Neural progenitor cell (in vitro differentiated cells): ENCODE data around the gene PTOV1. TPM values are rescaled to one million over a fixed set of nuclear protein-coding genes. Genes with fewer than 3 reads are reported as not detected.

Experiments
- DNase-seq: peaks from one replicate; pipeline ENCODE4 v3.0.0-alpha.2; 2016; ENCODE audit warnings: low spot score
- H2AFZ ChIP-seq: fragments of 200-600 bp; sonication (generic); replicated peaks from 2 replicates; pipeline ENCODE4 v1.6.1; 2016; ENCODE audit warnings: antibody characterized with exemption
- H3F3A ChIP-seq: fragments of 200-600 bp; sonication (generic); 2 replicates; pipeline ENCODE4 v1.6.1; 2016; ENCODE audit warnings: antibody characterized with exemption, low read depth
- H3K27ac ChIP-seq: fragments of 200-600 bp; sonication (generic); 2 replicates; pipeline ENCODE4 v1.5.1; 2016; ENCODE audit warnings: mild to moderate bottlenecking
- H3K27me3 ChIP-seq: fragments of 200-600 bp; sonication (generic); 2 replicates; pipeline ENCODE4 v1.6.1; 2016; ENCODE audit warnings: mild to moderate bottlenecking, moderate library complexity
- H3K36me3 ChIP-seq: fragments of 200-600 bp; sonication (generic); 2 replicates; pipeline ENCODE4 v1.5.1; 2016
- H3K4me1 ChIP-seq: fragments of 200-600 bp; sonication (generic); 2 replicates; pipeline ENCODE4 v1.6.1; 2016; ENCODE audit warnings: mixed run types
- H3K4me2 ChIP-seq: fragments of 200-600 bp; sonication (generic); 2 replicates; pipeline ENCODE4 v1.6.1; 2016
- H3K4me3 ChIP-seq: fragments of 200-600 bp; sonication (generic); 2 replicates; pipeline ENCODE4 v1.5.1; 2016
- H3K79me2 ChIP-seq: fragments of 200-600 bp; sonication (generic); 2 replicates; pipeline ENCODE4 v1.6.1; 2016; ENCODE audit warnings: low read depth
- H3K9ac ChIP-seq: fragments of 200-600 bp; sonication (generic); 2 replicates; pipeline ENCODE4 v1.6.1; 2016
- H3K9me3 ChIP-seq: fragments of 200-600 bp; sonication (generic); 2 replicates; pipeline ENCODE4 v1.5.1; 2016; ENCODE audit warnings: low read depth
- H4K20me1 ChIP-seq: fragments of 200-600 bp; sonication (generic); 2 replicates; pipeline ENCODE4 v1.6.1; 2016; ENCODE audit warnings: low read depth
- H3K27ac Mint-ChIP-seq: 3 replicates; pipeline ENCODE4 v1.8.0; 2021; ENCODE audit warnings: mixed read lengths
- H3K27me3 Mint-ChIP-seq: 2 replicates; pipeline ENCODE4 v1.8.0; 2022; ENCODE audit warnings: low read depth, mild to moderate bottlenecking, inconsistent platforms, moderate library complexity, mixed read lengths; ENCODE audit not compliant: insufficient read depth
- H3K36me3 Mint-ChIP-seq: 3 replicates; pipeline ENCODE4 v1.8.0; 2021; ENCODE audit warnings: mixed read lengths
- H3K4me1 Mint-ChIP-seq: 3 replicates; pipeline ENCODE4 v1.8.0; 2021; ENCODE audit warnings: mixed read lengths
- H3K4me3 Mint-ChIP-seq: 3 replicates; pipeline ENCODE4 v1.8.0; 2021; ENCODE audit warnings: mild to moderate bottlenecking, moderate library complexity, mixed read lengths
- H3K9me3 Mint-ChIP-seq: 3 replicates; pipeline ENCODE4 v1.8.0; 2020; ENCODE audit warnings: mixed read lengths
- EZH2 ChIP-seq: fragments of 200-600 bp; sonication (generic); IDR thresholded peaks from 2 replicates; pipeline ENCODE4 v1.6.1; 2017; ENCODE audit warnings: antibody characterized with exemption, mild to moderate bottlenecking, moderate library complexity
- EZH2phosphoT487 ChIP-seq: fragments of 200-600 bp; sonication (generic); IDR thresholded peaks from 2 replicates; pipeline ENCODE4 v1.6.1; 2017; ENCODE audit warnings: antibody characterized with exemption
- total RNA-seq: library from RNA; depleted of rRNA; stranded (reverse); fragments of >200 nt; gene quantifications from 2 replicates; pipeline ENCODE4 v1.2.3, GENCODE V29; 2015; ENCODE audit warnings: low replicate concordance
- TF ChIP-seq, protein P1 (sequence below): fragments of 200-600 bp; sonication (generic); IDR thresholded peaks from 2 replicates; pipeline ENCODE4 v1.5.1; 2017; ENCODE audit warnings: antibody characterized with exemption, mild to moderate bottlenecking

The PTOV1 gene
- 63.5 and 218 TPM in 2 replicates for total RNA-seq

DNA sequence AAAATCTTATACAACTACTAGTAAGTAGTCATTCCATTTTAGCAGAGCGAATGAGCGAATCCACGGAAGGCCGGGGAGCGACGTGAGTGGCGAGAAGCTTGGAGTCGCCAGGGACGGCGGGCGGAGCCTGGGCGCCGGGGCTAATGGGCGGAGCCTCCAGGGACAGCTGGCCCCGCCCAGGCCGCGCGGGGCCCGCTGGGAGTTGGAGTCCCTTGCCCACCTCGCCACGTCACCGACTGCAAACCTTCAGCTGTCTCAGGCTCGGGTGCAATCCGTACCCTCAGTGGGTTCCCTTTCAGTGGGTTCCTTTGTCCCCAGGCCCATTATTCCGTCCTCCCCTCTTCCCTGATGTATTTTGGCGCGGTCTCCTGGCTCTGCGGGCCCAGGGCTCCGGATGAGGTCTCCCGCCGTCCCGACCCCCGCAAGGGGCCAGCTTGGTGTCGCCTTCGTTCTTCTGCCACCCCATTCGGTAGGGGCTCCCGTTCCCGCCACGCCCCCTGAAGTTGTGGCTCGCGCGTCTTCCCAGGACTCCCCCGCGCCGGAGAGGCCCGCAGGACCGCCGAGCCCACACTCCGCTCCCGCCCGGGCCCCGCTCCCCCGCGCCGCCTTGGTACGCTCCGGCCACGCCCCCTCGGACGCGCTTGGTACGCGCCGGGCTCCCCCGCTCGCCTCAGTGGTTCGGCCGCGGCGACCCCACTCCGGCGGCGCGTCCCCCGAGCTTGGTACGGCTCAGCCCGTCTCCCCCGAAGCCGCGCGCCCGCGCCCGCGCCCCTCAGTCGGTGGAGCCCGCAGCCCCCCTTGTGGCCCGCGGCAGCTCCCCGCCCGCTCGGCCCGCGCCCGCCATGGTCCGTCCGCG lies at the start of gene PTOV1:
TSS of gene PTOV1 (plus strand) at position 673 of the 856 bp plus-strand sequence.
- H3F3A ChIP-seq: peaks cover 56% of the 10 kb centered on the region
- H3K79me2 ChIP-seq: peaks cover 65% of the 10 kb centered on the region
- H3K27me3 ChIP-seq: no peaks in the 10 kb centered on the region
- peak within 1 kb of the TSS; percentile 74 for H3K9ac ChIP-seq
- H3K4me1 ChIP-seq: peaks cover 12% of the 10 kb centered on the region
- peaks cover 44% of the 10 kb centered on the region for H4K20me1 ChIP-seq
- Mint-ChIP-seq H3K4me1 (peaks cover 22% of the 10 kb centered on the region), H3K4me3 (peak within 1 kb of the TSS; percentile 94), H3K36me3 (peaks cover 33% of the 10 kb centered on the region), H3K9me3 (peaks cover 15% of the 10 kb centered on the region), H3K27me3 (peaks cover 16% of the 10 kb centered on the region), H3K27ac (peak within 1 kb of the TSS; percentile 94)
- peak within 1 kb of the TSS; percentile 98 for H3K27ac ChIP-seq
- TF ChIP-seq EZH2phosphoT487 (no peak), EZH2 (no peak)
- TF ChIP-seq, protein P1, sequence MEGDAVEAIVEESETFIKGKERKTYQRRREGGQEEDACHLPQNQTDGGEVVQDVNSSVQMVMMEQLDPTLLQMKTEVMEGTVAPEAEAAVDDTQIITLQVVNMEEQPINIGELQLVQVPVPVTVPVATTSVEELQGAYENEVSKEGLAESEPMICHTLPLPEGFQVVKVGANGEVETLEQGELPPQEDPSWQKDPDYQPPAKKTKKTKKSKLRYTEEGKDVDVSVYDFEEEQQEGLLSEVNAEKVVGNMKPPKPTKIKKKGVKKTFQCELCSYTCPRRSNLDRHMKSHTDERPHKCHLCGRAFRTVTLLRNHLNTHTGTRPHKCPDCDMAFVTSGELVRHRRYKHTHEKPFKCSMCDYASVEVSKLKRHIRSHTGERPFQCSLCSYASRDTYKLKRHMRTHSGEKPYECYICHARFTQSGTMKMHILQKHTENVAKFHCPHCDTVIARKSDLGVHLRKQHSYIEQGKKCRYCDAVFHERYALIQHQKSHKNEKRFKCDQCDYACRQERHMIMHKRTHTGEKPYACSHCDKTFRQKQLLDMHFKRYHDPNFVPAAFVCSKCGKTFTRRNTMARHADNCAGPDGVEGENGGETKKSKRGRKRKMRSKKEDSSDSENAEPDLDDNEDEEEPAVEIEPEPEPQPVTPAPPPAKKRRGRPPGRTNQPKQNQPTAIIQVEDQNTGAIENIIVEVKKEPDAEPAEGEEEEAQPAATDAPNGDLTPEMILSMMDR: no peak
- H3K9me3 ChIP-seq: no peaks in the 10 kb centered on the region
- H3K4me3 ChIP-seq: peak within 1 kb of the TSS; percentile 88
- H3K4me2 ChIP-seq: peak within 1 kb of the TSS; percentile 98
- peak; percentile 96 for DNase-seq
- H3K36me3 ChIP-seq: no peaks in the 10 kb centered on the region
- peak within 1 kb of the TSS; percentile 53 for H2AFZ ChIP-seq

DNA sequence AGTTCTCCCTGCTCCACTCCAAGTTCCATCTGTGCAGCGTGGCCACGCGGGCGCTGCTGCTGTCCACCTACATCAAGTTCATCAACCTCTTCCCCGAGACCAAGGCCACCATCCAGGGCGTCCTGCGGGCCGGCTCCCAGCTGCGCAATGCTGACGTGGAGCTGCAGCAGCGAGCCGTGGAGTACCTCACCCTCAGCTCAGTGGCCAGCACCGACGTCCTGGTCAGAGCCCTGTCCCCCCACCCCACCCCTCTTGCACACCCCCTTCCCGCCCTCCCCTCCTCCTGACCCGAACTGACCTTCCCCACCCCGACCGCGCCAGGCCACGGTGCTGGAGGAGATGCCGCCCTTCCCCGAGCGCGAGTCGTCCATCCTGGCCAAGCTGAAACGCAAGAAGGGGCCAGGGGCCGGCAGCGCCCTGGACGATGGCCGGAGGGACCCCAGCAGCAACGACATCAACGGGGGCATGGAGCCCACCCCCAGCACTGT lies 49.5 kb upstream of the PTOV1 start:
- DNase-seq: no peak
- Histone ChIP-seq H3K36me3 (no peaks in the 10 kb centered on the region), H3K9ac (no peak overlapping the region), H3K27me3 (no peaks in the 10 kb centered on the region), H3K4me1 (peaks cover 10% of the 10 kb centered on the region), H3K79me2 (no peaks in the 10 kb centered on the region), H3K27ac (no peak overlapping the region), H2AFZ (no peak overlapping the region), H3K4me2 (peak overlapping the region; percentile 80), H3K4me3 (peak overlapping the region; percentile 37), H4K20me1 (no peaks in the 10 kb centered on the region), H3F3A (peaks cover 18% of the 10 kb centered on the region), H3K9me3 (no peaks in the 10 kb centered on the region)
- H3K4me3 Mint-ChIP-seq: no peak overlapping the region
- H3K27ac Mint-ChIP-seq: no peak overlapping the region
- H3K4me1 Mint-ChIP-seq: peaks cover 8% of the 10 kb centered on the region
- no peaks in the 10 kb centered on the region for H3K9me3 Mint-ChIP-seq
- H3K36me3 Mint-ChIP-seq: peaks cover 20% of the 10 kb centered on the region
- H3K27me3 Mint-ChIP-seq: peaks cover 9% of the 10 kb centered on the region
- TF ChIP-seq, protein P1: no peak
- TF ChIP-seq EZH2 (no peak), EZH2phosphoT487 (no peak)

DNA sequence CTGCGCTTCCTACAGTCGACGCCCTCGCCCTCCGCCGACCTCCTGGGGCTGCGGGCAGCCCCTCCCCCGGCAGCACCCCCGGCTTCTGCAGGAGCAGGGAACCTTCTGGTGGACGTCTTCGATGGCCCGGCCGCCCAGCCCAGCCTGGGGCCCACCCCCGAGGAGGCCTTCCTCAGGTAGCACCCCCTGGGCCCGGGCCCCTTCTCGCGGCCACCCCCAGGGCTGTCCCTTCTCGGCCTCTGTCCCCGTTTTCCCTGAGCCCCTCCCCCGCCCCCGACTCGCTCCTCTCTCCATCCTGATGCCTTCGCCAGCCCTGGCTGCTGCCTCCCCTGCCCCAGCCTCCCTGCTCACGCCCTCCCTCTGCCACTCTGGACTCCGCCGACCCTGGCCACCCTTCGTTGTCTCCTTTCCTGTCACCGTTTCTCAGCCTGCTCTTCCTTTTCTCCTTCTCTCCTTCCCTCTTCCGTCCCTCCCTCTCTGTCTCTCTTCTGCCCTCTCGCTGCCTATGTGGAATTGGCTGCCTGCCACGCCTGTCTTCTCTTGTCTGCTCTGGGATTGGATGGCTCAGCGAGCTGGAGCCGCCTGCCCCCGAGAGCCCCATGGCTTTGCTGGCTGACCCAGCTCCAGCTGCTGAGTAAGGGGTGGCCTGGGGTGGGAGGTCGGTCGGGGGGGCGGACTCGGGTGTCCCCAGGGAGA lies 48.8 kb upstream of the PTOV1 start:
- TF ChIP-seq, protein P1: peak; percentile 11
- TF ChIP-seq EZH2 (no peak), EZH2phosphoT487 (no peak)
- no peaks in the 10 kb centered on the region for H3K27me3 ChIP-seq
- H3K9me3 ChIP-seq: no peaks in the 10 kb centered on the region
- no peaks in the 10 kb centered on the region for H4K20me1 ChIP-seq
- H3K4me2 ChIP-seq: peak overlapping the region; percentile 80
- peaks cover 18% of the 10 kb centered on the region for H3F3A ChIP-seq
- H3K9ac ChIP-seq: no peak overlapping the region
- Mint-ChIP-seq H3K27ac (peak overlapping the region; percentile 52), H3K9me3 (no peaks in the 10 kb centered on the region), H3K4me3 (peak overlapping the region; percentile 69), H3K4me1 (peaks cover 8% of the 10 kb centered on the region), H3K27me3 (peaks cover 7% of the 10 kb centered on the region), H3K36me3 (peaks cover 18% of the 10 kb centered on the region)
- H3K79me2 ChIP-seq: no peaks in the 10 kb centered on the region
- H3K4me1 ChIP-seq: peaks cover 10% of the 10 kb centered on the region
- H2AFZ ChIP-seq: peak overlapping the region; percentile 30
- H3K4me3 ChIP-seq: peak overlapping the region; percentile 37
- DNase-seq: peak; percentile 84
- H3K36me3 ChIP-seq: no peaks in the 10 kb centered on the region
- peak overlapping the region; percentile 25 for H3K27ac ChIP-seq
